Measurements from ENCODE around the gene TERB1.

- no peak for TF ChIP-seq POLR2A (IDR thresholded peaks at IDR 0.05; ENCODE audit: low read length)
- no peak for TF ChIP-seq GATA1 (IDR thresholded peaks at IDR 0.05; ENCODE audit: low read depth, low read length)
Observed at GRCh38 chr16:66834746-66835145, 33.4 kb upstream of the TERB1 start.
